G401 (cell line): Measurements from ENCODE around the gene ZNF26. TPM values are rescaled to one million over a fixed set of nuclear protein-coding genes. Genes with fewer than 3 reads are reported as not detected.
"Not testable (repeated sequence)": the region's sequence is repeated elsewhere in the genome, so short reads cannot be mapped to it uniquely, and the experiment has no call there.

Experiments
- DNase-seq: peaks from one replicate; pipeline ENCODE4 v3.0.0-alpha.2; 2015; ENCODE audit warnings: low spot score
- in situ Hi-C: cut with HindIII; loops from 2 replicates; pipeline ENCODE4 v1.10.0; 2016; ENCODE audit warnings: low sequenced_read_pairs, mixed read lengths
- total RNA-seq: library from RNA; depleted of rRNA; stranded (reverse); fragments of >200 nt; shearing (Covaris generic); gene quantifications from 2 replicates; pipeline ENCODE4 v1.2.3, GENCODE V29; 2014

Gene ZNF26
- total RNA-seq, 1 experiment from 2014 or later: 17.5 TPM

DNA sequence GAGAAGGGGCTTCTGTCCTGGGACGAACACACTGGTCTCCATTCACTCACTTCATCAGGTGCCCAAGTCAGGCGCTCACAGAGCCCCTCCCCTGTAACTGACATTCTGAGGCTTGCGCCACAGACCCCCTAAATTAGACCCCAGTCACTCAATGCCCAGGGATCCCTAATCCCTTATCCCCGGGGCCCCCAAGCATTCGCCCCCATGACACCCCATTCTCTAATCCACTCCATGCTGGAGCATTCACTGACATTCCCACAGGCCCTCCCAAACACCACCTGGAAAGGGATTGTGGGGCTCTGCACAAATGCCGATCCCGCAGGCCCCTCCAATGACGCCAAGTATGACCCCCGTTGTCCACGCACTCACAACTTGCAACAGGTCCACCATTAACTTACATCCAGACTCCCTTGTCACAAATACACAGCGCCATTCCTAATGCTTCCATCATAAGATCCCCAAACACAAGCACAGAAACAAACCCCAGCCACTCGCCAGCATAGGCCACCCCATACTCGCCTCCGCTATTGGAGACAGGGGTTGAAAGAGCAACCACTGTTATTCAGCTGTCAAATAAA is 31.6 kb upstream of the ZNF26 start:
- in situ Hi-C loops: no loop called here
- no peak for DNase-seq

- in situ Hi-C loops: no loop called here
- peak; percentile 48 for DNase-seq
These were observed 30.8 kb upstream of the ZNF26 start for GRCh38 chr12:132955094-132956010.

DNA sequence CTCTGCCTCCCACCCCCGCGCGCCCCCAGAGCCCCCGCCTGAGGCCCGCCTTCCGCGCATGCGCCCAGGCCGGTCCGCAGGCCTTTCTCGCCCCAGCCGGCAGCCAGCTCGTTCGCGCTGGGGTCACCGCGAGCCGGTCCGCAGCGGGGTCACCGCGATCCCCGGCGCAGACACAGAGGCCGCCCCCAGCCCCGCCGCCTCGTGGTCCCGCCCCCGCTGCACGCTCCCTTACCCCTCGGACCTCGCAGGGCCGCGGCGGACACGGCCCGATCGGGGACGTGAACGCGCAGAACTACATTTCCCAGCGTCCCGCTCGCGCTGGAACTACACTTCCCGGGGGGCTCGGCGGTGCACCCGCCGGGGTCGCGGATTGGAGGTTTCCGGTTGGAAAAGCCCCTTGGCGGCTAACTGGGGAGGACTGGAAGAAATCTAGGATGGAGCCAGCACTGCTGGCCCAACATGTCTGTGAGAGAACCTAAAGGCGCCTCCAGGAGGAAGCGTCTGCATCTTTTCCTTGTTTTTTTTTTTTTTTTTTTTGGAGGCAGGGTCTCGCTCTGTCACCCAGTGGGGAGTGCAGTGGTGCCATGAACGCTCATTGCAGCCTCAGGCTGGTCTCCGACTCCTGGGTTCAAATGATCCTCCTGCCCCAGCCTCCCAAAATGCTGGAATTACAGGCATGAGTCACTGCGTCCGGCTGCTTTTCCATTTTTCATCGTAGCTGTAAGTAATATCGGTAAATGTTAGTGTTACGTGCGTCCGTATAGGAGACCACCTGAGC is 30.0 kb upstream of the ZNF26 start, which contains the start of gene ZNF605:
Gene ZNF605 (minus strand): TSS at position 296 of the 778 bp plus-strand sequence. CDS start 10,671 bp downstream, outside the sequence.
- in situ Hi-C loops: no loop called here
- DNase-seq: peak; percentile 88

GRCh38 chr12:132961790-132962189 is 24.4 kb upstream of the ZNF26 start:
- in situ Hi-C loops: not testable (repeated sequence)

DNA sequence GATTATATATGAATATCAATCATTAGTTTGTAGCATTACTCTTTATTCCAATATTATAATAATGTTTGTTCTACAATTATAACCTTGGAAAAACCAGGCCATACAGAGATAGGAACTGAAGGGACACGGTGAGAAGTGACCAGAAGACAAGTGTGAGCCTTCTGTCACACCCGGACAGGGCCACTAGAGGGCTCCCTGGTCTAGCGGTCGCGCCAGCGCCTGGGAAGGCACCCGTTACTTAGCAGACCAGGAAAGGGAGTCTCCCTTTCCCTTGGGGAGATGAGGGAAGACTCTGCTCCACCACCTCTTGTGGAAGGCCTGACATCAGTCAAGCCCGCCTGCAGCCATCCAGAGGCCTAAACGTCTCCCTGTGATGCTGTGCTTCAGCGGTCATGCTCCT is 22.2 kb upstream of the ZNF26 start:
- in situ Hi-C loops: not testable (repeated sequence)
- peak; percentile 2 for DNase-seq

More at GRCh38 chr12:132961790-132962189, 24.4 kb upstream of the ZNF26 start:
- not testable (repeated sequence) for DNase-seq

GRCh38 chr12:132965796-132966195 is 20.4 kb upstream of the ZNF26 start:
- in situ Hi-C loops: no loop called here
- DNase-seq: no peak

DNA sequence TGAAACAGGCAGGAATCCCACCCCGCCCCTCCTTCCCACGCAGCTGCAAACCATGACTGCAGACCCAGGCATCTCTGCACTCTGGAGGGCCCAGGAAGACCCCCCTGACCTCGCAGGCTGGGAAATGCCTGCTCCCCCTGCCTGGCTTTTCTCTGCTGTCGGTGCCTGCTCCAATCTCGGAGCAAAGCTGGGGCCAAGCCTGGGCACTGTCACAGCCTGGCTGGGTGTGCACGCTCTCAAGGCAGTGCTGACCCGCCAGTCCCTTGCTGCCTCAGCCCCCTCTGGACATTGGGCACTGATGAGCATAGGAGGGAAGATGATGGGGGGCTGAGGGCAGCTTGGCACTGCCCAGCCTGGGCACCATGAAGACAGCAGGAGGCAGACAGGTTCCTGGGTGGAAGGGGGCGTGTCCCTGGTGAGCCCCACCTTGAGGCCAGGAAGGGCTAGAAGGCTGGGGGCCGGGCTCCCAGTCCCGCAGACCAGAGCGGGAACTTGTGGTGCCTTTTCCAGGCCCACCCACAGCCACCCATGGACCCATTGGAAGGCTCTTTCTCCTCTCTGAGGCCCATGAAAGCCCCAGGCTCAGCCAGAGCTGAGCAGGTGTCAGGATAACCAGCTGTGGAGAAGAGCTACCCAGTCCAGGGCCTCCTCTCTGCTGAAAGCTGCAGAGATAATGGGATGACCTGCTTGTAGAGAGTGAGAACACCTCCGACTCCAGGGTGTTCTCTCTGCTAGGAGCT is 19.3 kb upstream of the ZNF26 start:
- in situ Hi-C loops: no loop called here
- no peak for DNase-seq

GRCh38 chr12:132967736-132968135 is 18.4 kb upstream of the ZNF26 start:
- in situ Hi-C loops: no loop called here
- no peak for DNase-seq

DNA sequence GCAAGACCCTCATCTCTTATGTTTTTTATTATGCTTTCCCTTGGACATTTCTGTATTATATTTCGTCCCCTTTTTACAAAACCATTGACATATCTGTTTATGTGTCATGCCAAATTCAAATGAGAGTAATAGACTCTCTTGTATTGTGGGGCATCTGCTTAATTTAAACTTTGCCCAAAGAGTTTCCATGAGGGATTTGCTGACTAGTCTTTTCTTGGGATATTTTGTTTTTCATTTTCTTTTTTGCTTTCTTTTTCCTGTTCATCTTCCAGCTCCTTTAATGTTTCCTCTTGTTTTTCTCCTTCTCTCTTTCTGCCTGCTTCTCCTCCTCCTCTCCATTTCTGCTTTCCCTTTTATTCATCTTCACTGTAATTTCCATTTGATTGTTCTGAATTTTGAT is 13.8 kb upstream of the ZNF26 start:
- in situ Hi-C loops: no loop called here
- no peak for DNase-seq

DNA sequence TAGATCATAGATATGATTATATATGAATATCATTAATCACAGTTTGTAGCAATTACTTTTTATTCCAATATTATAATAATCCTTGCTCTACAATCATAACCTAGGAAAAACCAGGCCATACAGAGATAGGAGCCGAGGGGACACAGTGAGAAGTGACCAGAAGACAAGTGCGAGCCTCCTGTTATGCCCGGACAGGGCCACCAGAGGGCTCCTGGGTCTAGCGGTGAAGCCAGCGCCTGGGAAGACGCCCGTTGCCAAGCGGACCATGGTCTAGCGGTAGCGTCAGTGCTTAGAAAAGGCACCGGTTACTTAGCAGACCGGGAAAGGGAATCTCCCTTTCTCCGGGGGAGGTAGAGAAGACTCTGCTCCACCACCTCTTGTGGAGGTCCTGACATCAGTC is 9.3 kb upstream of the ZNF26 start:
- DNase-seq: not testable (repeated sequence)

DNA sequence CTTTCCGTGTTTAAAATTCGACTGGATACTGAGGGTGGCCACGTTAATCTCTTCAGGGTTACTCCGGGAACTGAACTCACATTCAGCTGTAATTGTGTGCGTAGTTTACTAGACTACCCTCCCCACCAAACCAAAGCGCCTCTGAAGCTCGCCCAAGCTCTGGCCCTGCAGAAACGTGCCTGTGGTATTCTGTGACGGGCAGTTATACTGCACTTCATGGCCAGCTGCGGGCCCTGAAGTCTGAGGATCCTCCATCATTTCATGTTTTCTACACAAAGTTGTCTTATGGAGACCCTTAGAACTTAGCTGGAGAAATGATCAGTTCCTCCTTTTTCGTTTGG is 688 bp downstream of the ZNF26 start:
- in situ Hi-C loops: no loop called here
- peak; percentile 1 for DNase-seq

More for the DNA sequence above, 9.3 kb upstream of the ZNF26 start:
- in situ Hi-C loops: not testable (repeated sequence)

GRCh38 chr12:132998741-132999140 is 12.6 kb downstream of the ZNF26 start:
- no peak for DNase-seq

GRCh38 chr12:133010657-133011297 is 24.6 kb downstream of the ZNF26 start:
- in situ Hi-C loops: no loop called here
- DNase-seq: no peak

More at GRCh38 chr12:132998741-132999140, 12.6 kb downstream of the ZNF26 start:
- in situ Hi-C loops: no loop called here

- in situ Hi-C loops: no loop called here
- DNase-seq: no peak
These were observed 37.4 kb downstream of the ZNF26 start for GRCh38 chr12:133023566-133023965.

DNA sequence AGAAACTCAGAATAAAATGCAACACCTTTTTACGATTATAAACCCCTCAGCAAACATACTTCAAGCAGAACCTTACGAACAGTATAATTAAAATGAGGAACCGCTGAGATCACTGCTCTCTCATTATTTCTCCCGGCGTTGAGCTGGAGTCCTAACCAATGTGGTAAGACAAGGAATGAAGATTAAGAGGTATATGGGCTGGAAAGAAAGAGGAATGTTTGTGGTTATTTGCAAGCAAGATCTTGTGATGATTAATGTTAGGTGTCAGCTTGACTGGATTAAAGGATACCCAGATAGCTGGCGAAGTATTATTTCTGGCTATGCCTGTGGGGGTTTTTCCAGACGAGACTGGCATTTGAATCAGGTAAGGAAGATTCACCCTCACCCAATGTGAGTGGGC is 40.8 kb downstream of the ZNF26 start:
- DNase-seq: no peak
- in situ Hi-C loops: no loop called here

DNA sequence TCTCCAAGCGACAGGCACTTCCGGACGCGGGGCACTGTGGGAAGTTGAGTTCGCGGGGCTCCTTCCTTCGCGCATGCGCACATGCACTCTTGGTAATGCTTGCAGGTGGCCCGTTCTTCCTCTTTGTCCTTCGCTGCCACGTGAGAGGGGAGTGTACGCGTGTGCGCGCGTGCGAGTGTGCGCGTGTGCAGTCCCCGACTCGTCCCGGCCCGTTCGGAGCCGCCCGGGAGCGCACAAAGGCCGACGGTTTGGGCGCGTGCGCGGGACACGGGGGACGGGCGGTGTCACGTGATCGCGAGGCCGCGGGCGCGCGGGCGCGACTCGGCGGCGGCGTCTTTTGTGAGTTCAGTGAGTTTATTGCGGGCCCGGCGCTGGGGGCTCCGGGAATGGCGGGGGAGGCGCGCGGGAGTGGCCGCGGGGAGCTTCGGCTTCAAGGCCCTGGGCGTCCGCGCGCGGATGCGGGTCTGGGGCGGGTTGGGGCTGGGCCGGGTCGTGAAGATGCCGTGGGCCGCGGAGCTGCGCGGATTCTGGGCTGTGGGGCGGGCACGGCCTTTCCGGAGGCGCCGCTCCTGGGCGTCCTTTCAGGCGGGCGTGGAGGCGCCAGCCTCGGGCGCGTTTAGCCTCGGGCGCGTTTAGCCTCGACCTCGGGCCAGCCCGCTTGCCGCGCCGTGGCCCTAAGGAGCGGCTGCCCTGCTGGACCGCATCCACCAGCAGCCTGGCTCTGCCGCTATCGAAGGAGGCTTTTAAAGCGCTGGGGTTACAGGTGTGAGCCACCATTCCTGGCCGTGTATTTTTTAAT is 51.2 kb downstream of the ZNF26 start, which contains the start of gene ZNF84:
Gene ZNF84 (plus strand): TSS at position 303 of the 799 bp plus-strand sequence. CDS start 3,959 bp downstream, outside the sequence.
- peak; percentile 94 for DNase-seq
- in situ Hi-C loops: no loop called here

- in situ Hi-C loops: no loop called here
- no peak for DNase-seq
These were observed 52.0 kb downstream of the ZNF26 start for GRCh38 chr12:133038118-133038709.
